Neutrophil (primary cell): Measurements from ENCODE around the gene IKZF3.

Experiments used
- H3K27ac ChIP-seq: fragments of 200-600 bp; sonication (generic); 2 replicates; pipeline ENCODE4 v1.5.1; 2016; ENCODE audit warnings: mild to moderate bottlenecking, moderate library complexity
- H3K27me3 ChIP-seq: fragments of 200-600 bp; sonication (generic); 2 replicates; pipeline ENCODE4 v1.6.0; 2016; ENCODE audit warnings: mild to moderate bottlenecking
- H3K36me3 ChIP-seq: fragments of 200-600 bp; sonication (generic); 2 replicates; pipeline ENCODE4 v1.5.1; 2017
- H3K4me1 ChIP-seq, 2 experiments: fragments of 200-600 bp in 1 of 2; sonication (generic) in 1 of 2; 1 replicate in 1 of 2; 2 replicates in 1 of 2; pipeline versions ENCODE4 v1.5.1 to v1.6.1; 2013 to 2016; ENCODE audit warnings: low read depth in 1 of 2, low read length in 1 of 2, mild to moderate bottlenecking in 1 of 2, moderate library complexity in 1 of 2; ENCODE audit not compliant: control insufficient read depth in 1 of 2, insufficient read depth in 1 of 2
- H3K4me3 ChIP-seq, 2 experiments: fragments of 200-600 bp in 1 of 2; sonication (generic) in 1 of 2; 1 replicate in 1 of 2; 2 replicates in 1 of 2; pipeline ENCODE4 v1.5.1; 2013 to 2016; ENCODE audit warnings: low read depth in 1 of 2, low read length in 1 of 2, mild to moderate bottlenecking in 1 of 2, moderate library complexity in 1 of 2
- H3K9me3 ChIP-seq: fragments of 200-600 bp; sonication (generic); 2 replicates; pipeline ENCODE4 v1.5.1; 2016
- TF ChIP-seq, protein P1 (sequence below): fragments of 200-600 bp; sonication (generic); IDR thresholded peaks from 2 replicates; pipeline ENCODE4 v1.5.1; 2016; ENCODE audit warnings: antibody characterized with exemption

Gene IKZF3

GRCh38 chr17:39814497-39814896 lies 49.6 kb downstream of the IKZF3 start:
- no peak overlapping the region for H3K4me3 ChIP-seq
- H3K27me3 ChIP-seq, result peaks cover 82% of the 10 kb centered on the region
- no peaks in the 10 kb centered on the region for H3K36me3 ChIP-seq
- TF ChIP-seq, protein P1, sequence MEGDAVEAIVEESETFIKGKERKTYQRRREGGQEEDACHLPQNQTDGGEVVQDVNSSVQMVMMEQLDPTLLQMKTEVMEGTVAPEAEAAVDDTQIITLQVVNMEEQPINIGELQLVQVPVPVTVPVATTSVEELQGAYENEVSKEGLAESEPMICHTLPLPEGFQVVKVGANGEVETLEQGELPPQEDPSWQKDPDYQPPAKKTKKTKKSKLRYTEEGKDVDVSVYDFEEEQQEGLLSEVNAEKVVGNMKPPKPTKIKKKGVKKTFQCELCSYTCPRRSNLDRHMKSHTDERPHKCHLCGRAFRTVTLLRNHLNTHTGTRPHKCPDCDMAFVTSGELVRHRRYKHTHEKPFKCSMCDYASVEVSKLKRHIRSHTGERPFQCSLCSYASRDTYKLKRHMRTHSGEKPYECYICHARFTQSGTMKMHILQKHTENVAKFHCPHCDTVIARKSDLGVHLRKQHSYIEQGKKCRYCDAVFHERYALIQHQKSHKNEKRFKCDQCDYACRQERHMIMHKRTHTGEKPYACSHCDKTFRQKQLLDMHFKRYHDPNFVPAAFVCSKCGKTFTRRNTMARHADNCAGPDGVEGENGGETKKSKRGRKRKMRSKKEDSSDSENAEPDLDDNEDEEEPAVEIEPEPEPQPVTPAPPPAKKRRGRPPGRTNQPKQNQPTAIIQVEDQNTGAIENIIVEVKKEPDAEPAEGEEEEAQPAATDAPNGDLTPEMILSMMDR, result no peak
- H3K4me1 ChIP-seq, result no peaks in the 10 kb centered on the region
- H3K9me3 ChIP-seq, result no peaks in the 10 kb centered on the region
- H3K27ac ChIP-seq, result no peak overlapping the region

- H3K36me3 ChIP-seq, result no peaks in the 10 kb centered on the region
- TF ChIP-seq, protein P1, result no peak
- H3K4me3 ChIP-seq, result no peak overlapping the region
- H3K4me1 ChIP-seq, result no peaks in the 10 kb centered on the region
- H3K27ac ChIP-seq, result no peak overlapping the region
- no peaks in the 10 kb centered on the region for H3K9me3 ChIP-seq
- H3K27me3 ChIP-seq, result peaks cover 83% of the 10 kb centered on the region
Measured at GRCh38 chr17:39813631-39814030, 50.5 kb downstream of the IKZF3 start.

- TF ChIP-seq, protein P1, result no peak
- no peaks in the 10 kb centered on the region for H3K9me3 ChIP-seq
- H3K4me3 ChIP-seq, result no peak overlapping the region
- no peaks in the 10 kb centered on the region for H3K4me1 ChIP-seq
- no peak overlapping the region for H3K27ac ChIP-seq
- no peaks in the 10 kb centered on the region for H3K36me3 ChIP-seq
- peaks cover 84% of the 10 kb centered on the region for H3K27me3 ChIP-seq
Measured at GRCh38 chr17:39812466-39812865, 51.6 kb downstream of the IKZF3 start.

DNA sequence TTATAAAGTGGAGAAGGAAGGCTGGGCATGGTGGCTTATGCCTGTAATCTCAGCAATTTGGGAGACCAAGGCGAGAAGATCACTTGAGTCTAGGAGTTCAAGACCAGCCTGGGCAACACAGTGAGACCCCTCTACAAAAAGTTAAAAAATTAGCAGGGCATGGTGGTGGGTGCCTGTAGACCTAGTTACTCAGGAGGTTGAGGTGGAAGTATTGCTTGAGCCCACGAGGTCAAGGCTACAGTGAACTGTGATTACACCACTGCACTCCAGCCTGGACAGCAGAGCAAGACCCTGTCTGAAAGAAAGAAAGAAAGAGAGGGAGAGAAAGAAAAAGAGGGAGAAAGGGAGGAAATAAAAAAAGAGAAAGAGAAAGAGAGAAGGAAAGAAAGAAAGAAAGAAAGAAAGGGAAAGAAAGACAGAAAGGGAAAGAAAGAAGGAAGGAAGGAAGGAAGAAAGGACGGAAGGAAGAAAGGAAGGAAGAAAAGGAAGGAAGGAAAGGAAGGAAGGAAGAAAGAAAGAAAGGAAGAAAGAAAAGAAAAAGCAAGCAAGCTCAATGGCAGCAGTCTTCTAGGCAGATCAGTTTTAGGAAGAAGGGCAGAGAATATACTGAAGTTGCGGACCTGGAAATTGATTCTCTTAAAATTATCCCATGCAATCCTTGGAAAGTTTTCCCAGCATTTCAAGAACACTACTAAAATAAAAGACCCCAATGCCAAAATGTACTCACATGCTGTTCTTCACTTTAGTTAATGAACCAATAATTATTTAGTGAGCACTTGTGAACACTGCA lies 53.0 kb downstream of the IKZF3 start:
- Histone ChIP-seq H3K4me1 (no peaks in the 10 kb centered on the region), H3K9me3 (no peaks in the 10 kb centered on the region), H3K36me3 (no peaks in the 10 kb centered on the region), H3K4me3 (no peak overlapping the region), H3K27ac (no peak overlapping the region), H3K27me3 (peaks cover 96% of the 10 kb centered on the region)
- TF ChIP-seq, protein P1, result no peak

- no peaks in the 10 kb centered on the region for H3K9me3 ChIP-seq
- peaks cover 98% of the 10 kb centered on the region for H3K27me3 ChIP-seq
- no peak overlapping the region for H3K4me3 ChIP-seq
- no peaks in the 10 kb centered on the region for H3K36me3 ChIP-seq
- H3K4me1 ChIP-seq, result no peaks in the 10 kb centered on the region
- TF ChIP-seq, protein P1, result no peak
- no peak overlapping the region for H3K27ac ChIP-seq
Measured at GRCh38 chr17:39809221-39809620, 54.9 kb downstream of the IKZF3 start.
